CD4-positive, alpha-beta T cell treated with Interleukin-4 for 4 hours (primary cell): ENCODE measurements around the gene ITGA5.

Experiments
- DNase-seq: peaks from one replicate; pipeline ENCODE4 v3.0.0-alpha.2; 2020

The ITGA5 gene

GRCh38 chr12:54419088-54419887, at the start of gene ITGA5:
ITGA5 (minus strand) TSS chr12:54419266; CDS start chr12:54419198, 68 bp downstream.
- DNase-seq, result no peak

GRCh38 chr12:54465857-54466523, 46.9 kb upstream of the ITGA5 start:
- DNase-seq, result no peak

GRCh38 chr12:54463484-54463883, 44.4 kb upstream of the ITGA5 start:
- DNase-seq, result no peak

- no peak for DNase-seq
These were observed 44.0 kb upstream of the ITGA5 start for GRCh38 chr12:54463034-54463433.

- no peak for DNase-seq
These were observed 41.4 kb upstream of the ITGA5 start for GRCh38 chr12:54460317-54460923.

GRCh38 chr12:54459355-54459754, 40.3 kb upstream of the ITGA5 start:
- DNase-seq, result no peak

- no peak for DNase-seq
These were observed 36.8 kb upstream of the ITGA5 start for GRCh38 chr12:54455760-54456469.

- DNase-seq, result no peak
These were observed 33.6 kb upstream of the ITGA5 start for GRCh38 chr12:54452628-54453027.

- no peak for DNase-seq
These were observed 29.3 kb upstream of the ITGA5 start for GRCh38 chr12:54448344-54448743.

- DNase-seq, result no peak
These were observed 28.9 kb upstream of the ITGA5 start for GRCh38 chr12:54447917-54448316.

GRCh38 chr12:54444206-54444605, 25.1 kb upstream of the ITGA5 start:
- DNase-seq, result no peak

- DNase-seq, result no peak
These were observed 24.4 kb upstream of the ITGA5 start for GRCh38 chr12:54443446-54443845.

GRCh38 chr12:54442961-54443360, 23.9 kb upstream of the ITGA5 start:
- DNase-seq, result no peak

- DNase-seq, result no peak
These were observed 23.0 kb upstream of the ITGA5 start for GRCh38 chr12:54442099-54442498.

- peak; percentile 63 for DNase-seq
These were observed 20.6 kb upstream of the ITGA5 start for GRCh38 chr12:54439521-54440255.

- no peak for DNase-seq
These were observed 20.0 kb upstream of the ITGA5 start for GRCh38 chr12:54439096-54439495.

- DNase-seq, result no peak
These were observed 19.5 kb upstream of the ITGA5 start for GRCh38 chr12:54438517-54438916.

- DNase-seq, result no peak
These were observed 18.6 kb upstream of the ITGA5 start for GRCh38 chr12:54437697-54438096.

GRCh38 chr12:54437243-54437642, 18.2 kb upstream of the ITGA5 start:
- no peak for DNase-seq

- no peak for DNase-seq
These were observed 13.7 kb upstream of the ITGA5 start for GRCh38 chr12:54432815-54433164.

- no peak for DNase-seq
These were observed 13.1 kb upstream of the ITGA5 start for GRCh38 chr12:54431911-54432814.
